Chondrocyte (in vitro differentiated cells): ENCODE data around the gene TBXA2R. TPM values are rescaled to one million over a fixed set of nuclear protein-coding genes. Genes with fewer than 3 reads are reported as not detected.

Experiments used
- DNase-seq: peaks from one replicate; pipeline ENCODE4 v3.0.0; 2021; ENCODE audit warnings: mixed read lengths, low spot score
- H3K27ac Mint-ChIP-seq: one replicate; pipeline ENCODE4 v1.8.0; 2021; ENCODE audit warnings: mild to moderate bottlenecking, moderate library complexity, mixed read lengths; ENCODE audit not compliant: unreplicated experiment
- H3K27me3 Mint-ChIP-seq: 2 replicates; pipeline ENCODE4 v1.8.0; 2021; ENCODE audit warnings: low read depth, mixed read lengths
- H3K36me3 Mint-ChIP-seq: 2 replicates; pipeline ENCODE4 v1.8.0; 2021; ENCODE audit warnings: low read depth, mixed read lengths
- H3K4me1 Mint-ChIP-seq: 2 replicates; pipeline ENCODE4 v1.8.0; 2021; ENCODE audit warnings: low read depth, mild to moderate bottlenecking, mixed read lengths
- H3K4me3 Mint-ChIP-seq: one replicate; pipeline ENCODE4 v1.8.0; 2021; ENCODE audit warnings: mild to moderate bottlenecking, moderate library complexity, mixed read lengths; ENCODE audit not compliant: unreplicated experiment
- H3K9me3 Mint-ChIP-seq: 2 replicates; pipeline ENCODE4 v1.8.0; 2021; ENCODE audit warnings: low read depth, mixed read lengths
- total RNA-seq: library from RNA; stranded (reverse); gene quantifications from 3 replicates; pipeline ENCODE4 v1.2.1, GENCODE V29; 2021
- TF ChIP-seq, protein P1 (sequence below): fragments of 200-600 bp; sonication (generic); IDR thresholded peaks from 2 replicates; pipeline ENCODE4 v1.5.0; 2021; ENCODE audit warnings: antibody characterized with exemption, mild to moderate bottlenecking, moderate library complexity

The TBXA2R gene
- total RNA-seq, 1 donor from 2014 or later = 5.8 TPM

- Mint-ChIP-seq H3K27me3 (no peaks in the 10 kb centered on the region), H3K4me1 (peaks cover 2% of the 10 kb centered on the region), H3K27ac (no peak overlapping the region), H3K36me3 (peaks cover 4% of the 10 kb centered on the region), H3K4me3 (no peak overlapping the region), H3K9me3 (no peaks in the 10 kb centered on the region)
- TF ChIP-seq, protein P1, sequence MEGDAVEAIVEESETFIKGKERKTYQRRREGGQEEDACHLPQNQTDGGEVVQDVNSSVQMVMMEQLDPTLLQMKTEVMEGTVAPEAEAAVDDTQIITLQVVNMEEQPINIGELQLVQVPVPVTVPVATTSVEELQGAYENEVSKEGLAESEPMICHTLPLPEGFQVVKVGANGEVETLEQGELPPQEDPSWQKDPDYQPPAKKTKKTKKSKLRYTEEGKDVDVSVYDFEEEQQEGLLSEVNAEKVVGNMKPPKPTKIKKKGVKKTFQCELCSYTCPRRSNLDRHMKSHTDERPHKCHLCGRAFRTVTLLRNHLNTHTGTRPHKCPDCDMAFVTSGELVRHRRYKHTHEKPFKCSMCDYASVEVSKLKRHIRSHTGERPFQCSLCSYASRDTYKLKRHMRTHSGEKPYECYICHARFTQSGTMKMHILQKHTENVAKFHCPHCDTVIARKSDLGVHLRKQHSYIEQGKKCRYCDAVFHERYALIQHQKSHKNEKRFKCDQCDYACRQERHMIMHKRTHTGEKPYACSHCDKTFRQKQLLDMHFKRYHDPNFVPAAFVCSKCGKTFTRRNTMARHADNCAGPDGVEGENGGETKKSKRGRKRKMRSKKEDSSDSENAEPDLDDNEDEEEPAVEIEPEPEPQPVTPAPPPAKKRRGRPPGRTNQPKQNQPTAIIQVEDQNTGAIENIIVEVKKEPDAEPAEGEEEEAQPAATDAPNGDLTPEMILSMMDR = no peak
- peak; percentile 59 for DNase-seq
Measured at GRCh38 chr19:3617463-3617862, 10.8 kb upstream of the TBXA2R start.

- DNase-seq = peak; percentile 85
- Mint-ChIP-seq H3K4me1 (peaks cover 3% of the 10 kb centered on the region), H3K9me3 (no peaks in the 10 kb centered on the region), H3K27me3 (no peaks in the 10 kb centered on the region), H3K27ac (no peak overlapping the region), H3K36me3 (peaks cover 5% of the 10 kb centered on the region), H3K4me3 (no peak overlapping the region)
- TF ChIP-seq, protein P1 = no peak
Measured at GRCh38 chr19:3615524-3616135, 9.0 kb upstream of the TBXA2R start.

DNA sequence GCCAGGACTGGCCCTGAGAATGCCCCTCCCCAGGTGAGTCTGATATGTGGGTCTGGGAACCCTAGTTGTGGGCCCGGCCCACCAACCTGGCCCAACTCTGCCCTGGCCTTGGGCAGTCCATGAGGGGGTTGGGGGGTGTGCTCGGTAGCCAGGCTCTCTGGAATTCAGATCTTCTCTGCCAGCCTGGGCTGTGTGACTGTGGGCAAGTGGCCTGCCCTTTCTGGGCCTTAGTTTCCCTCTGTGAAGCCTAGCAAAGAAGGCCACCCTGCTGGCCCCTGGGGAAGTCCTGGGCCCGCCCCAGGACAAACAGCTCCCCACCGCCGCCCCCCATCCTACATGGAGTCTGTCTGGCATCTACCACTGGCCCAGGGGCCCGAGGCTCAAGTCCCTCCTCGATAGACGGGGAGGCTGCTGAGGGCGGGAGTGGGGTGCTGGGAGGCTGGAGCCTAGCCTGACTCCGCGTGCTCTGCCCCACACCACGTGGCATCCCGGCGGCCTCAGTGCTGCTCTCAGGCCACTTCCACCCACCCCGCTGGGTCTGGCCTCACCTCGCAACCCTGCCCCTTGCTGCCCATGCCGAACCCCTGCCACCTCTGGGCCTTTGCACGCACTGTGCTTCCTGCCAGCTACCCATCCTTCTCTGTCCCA is 8.3 kb upstream of the TBXA2R start:
- Mint-ChIP-seq H3K27ac (no peak overlapping the region), H3K36me3 (peaks cover 5% of the 10 kb centered on the region)

GRCh38 chr19:3613818-3614661 is 7.4 kb upstream of the TBXA2R start:
- Mint-ChIP-seq H3K4me1 (peaks cover 18% of the 10 kb centered on the region), H3K27ac (no peak overlapping the region), H3K36me3 (peaks cover 5% of the 10 kb centered on the region), H3K4me3 (no peak overlapping the region), H3K9me3 (no peaks in the 10 kb centered on the region), H3K27me3 (no peaks in the 10 kb centered on the region)
- TF ChIP-seq, protein P1 = no peak
- DNase-seq = no peak

More for the DNA sequence above, 8.3 kb upstream of the TBXA2R start:
- Mint-ChIP-seq H3K4me3 (no peak overlapping the region), H3K9me3 (no peaks in the 10 kb centered on the region), H3K27me3 (no peaks in the 10 kb centered on the region), H3K4me1 (peaks cover 9% of the 10 kb centered on the region)
- DNase-seq = peak; percentile 87
- TF ChIP-seq, protein P1 = no peak
